GM12872 (cell line): ENCODE data around the gene SLC12A7.

ENCODE experiments used
- CTCF ChIP-seq: IDR thresholded peaks from 3 replicates; pipeline ENCODE4 v1.5.1; 2011; ENCODE audit warnings: low read depth, mild to moderate bottlenecking, low read length, moderate library complexity; ENCODE audit not compliant: insufficient read depth

The SLC12A7 gene

GRCh38 chr5:1156033-1156753 is 44.3 kb upstream of the SLC12A7 start:
- TF ChIP-seq CTCF, result no peak

- TF ChIP-seq CTCF, result no peak
Measured at GRCh38 chr5:1155191-1156032, 43.5 kb upstream of the SLC12A7 start.

GRCh38 chr5:1153428-1153827 is 41.6 kb upstream of the SLC12A7 start:
- TF ChIP-seq CTCF, result no peak

- no peak for TF ChIP-seq CTCF
Measured at GRCh38 chr5:1152771-1153282, 41.0 kb upstream of the SLC12A7 start.

GRCh38 chr5:1152156-1152555 is 40.3 kb upstream of the SLC12A7 start:
- TF ChIP-seq CTCF, result no peak

- TF ChIP-seq CTCF, result no peak
Measured at GRCh38 chr5:1151316-1151715, 39.5 kb upstream of the SLC12A7 start.

- no peak for TF ChIP-seq CTCF
Measured at GRCh38 chr5:1150866-1151265, 39.0 kb upstream of the SLC12A7 start.
